ENCODE measurements around the gene HIPK2.

HIPK2 gene

DNA sequence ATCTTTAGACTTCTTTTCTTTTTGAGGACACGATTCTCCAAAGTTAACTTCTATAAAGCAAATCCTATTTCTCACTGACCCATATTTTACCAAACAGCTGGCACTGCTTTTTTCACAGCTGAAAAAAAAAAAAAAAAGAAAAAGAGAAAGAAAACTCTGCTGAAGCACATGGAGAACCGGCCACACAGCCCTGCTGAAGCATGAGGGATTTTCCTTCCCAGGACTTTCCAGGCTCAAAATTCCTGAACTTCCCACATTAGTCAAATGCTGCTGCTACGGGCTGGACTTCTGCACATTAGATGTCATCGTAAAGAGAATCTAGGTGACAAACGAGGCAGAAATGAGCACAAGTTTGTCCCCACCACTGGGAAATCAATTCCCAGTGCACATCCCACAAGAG lies 25.2 kb downstream of the HIPK2 start:
- DNase-seq: no peak

DNA sequence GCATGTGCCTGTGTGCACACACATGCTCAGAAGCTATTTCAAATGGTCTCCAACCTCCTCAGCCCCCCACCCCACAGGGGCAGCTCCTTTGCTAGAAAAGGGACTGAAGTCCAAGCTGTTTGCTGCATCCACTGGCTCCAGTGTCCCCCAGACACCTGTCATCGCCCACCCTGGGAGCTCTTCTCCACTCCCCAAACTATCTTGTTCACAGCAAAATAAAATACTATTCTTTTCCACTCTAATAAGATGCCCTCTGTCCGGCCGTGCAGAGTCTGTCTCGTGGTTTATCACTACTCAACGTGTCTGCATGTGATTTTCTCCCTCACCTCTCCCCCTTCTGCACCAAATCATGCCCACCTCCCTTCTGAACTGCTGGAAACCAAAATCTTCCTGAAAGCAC lies 25.6 kb downstream of the HIPK2 start:
- no peak for DNase-seq

DNA sequence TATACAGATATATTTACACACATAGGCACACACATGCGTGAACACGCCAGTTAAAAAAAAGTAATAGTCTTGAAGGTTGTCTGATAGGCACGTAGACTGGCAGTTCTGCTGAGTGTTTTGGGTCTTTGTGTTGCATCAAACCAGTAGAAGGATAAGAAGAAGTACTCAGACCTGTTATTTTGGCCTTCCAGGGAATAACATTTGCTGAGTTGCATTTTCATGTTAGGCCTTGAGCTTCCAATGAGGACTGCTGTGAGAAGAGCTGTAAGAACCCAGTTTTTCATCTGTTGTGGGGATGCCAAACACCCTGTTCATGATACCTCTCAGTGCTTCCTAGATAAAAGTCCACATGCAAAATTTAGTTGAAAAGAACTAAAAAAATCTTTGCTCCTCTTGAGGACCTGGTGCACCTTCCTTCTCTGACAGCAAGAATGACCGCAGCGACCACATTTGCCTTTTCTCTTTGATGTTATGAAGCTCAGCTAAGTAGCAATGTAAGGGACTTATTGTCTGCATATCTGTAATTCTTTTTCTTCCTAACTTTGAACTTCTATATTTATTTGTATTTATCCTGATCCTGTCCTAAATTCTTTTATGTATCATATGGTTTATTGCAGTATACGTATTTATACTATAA lies 27.2 kb downstream of the HIPK2 start:
- no peak for DNase-seq

DNA sequence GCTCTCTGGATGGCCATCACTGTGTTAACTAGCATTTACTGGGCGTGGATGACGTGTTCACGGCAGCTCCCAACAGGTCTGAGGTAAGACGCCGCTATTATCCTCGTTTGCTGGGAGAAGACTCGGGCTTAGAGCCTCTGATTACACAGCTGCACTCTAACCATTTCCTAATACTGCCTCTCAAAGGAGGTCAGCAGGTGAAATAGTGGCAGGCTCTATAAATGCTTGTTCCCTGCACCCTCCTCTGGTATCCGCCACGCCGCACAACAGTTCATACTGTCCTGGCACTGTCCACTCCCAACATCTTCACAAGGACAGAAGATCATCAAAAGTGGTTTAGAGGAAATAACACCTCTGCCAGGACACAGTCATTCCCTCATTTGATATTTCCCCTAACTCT lies 28.3 kb downstream of the HIPK2 start:
- no peak for DNase-seq

DNA sequence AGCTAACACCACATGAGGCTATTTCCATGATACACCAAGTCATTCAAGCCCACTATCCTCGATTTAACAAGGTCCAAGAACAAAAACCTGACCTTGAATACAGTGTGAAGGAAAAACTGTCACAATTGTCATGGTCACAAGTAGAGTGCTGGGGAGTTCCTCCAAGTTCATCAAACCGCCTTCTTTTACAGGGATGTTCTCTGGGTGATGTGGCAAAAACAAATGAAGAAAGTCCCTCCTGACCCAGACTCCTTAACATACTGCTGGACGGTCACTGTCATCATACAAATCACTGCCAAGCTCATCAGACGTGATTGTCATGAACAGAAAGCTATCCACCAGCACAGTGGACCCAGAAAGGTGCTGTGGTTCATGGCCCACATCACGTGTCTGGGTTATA lies 28.9 kb downstream of the HIPK2 start:
- no peak for DNase-seq

DNA sequence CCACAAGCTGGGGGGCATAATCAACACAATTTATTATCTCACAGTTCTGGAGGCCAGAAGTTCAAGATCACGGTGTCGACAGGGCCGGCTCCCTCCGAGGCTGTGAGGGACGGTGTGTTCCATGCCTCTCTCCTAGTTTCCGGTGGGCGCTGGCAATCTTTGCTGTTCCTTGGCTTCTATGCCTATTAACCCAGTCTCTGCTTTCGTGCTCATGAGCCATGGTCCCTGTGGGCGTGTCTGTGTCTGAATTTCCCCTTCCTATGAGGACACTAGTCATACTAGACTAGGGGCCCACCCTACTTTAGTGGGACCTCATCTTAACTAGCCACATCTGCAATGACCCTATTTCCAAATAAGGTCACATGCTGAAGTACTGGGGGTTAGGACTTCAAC lies 29.4 kb downstream of the HIPK2 start:
- DNase-seq: no peak

DNA sequence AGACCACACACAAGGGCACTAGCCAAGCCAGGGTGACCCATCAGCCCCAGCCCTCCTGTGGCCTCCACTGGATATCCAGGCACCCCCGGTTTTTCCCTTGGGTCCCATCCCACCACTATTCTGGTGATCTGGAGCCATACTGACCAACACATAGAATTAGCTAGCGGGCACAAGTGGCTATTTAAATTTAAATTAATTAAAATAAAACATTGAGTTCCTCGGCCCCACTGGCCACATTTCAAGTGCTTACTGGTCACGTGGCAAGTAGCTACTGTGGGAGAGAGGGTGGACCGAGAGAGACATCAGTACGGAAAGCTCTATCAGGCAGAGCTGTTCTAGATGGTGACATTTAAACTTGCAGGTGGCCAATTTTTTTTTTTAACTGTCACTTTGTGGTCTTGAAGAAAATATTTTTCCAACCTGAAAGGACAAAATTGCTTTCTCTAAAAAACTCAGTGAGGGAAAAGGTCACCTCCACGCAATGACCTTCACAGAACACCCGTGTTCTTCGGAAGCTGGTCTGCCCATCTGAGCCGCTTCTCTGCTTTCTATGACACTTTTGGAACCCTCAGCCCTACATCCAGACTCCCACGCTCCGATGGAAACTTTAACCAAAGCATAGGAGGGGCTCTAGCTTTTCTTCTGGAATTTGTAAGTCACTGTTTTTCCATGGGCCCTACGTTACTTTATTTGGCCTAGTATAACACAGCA lies 30.0 kb downstream of the HIPK2 start:
- DNase-seq: no peak

DNA sequence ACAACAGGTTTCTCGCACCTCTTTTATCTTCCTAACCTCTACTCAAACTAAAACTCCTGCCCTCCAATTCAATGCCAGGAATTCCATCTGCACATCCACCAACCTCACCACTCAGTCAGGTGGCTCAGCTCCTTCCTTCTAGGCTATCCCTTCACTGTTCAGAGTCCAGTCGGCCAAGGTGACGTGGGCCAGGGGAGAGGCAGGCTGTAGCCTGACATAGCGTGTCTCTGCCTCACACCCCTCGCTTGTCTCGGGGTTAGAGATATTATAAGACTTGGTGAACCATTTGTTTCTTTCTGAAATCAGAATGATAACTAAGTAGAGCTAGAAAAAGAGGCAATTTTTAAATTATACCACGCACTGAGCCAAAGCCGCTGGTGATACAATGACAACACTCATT lies 31.1 kb downstream of the HIPK2 start:
- DNase-seq: no peak

DNA sequence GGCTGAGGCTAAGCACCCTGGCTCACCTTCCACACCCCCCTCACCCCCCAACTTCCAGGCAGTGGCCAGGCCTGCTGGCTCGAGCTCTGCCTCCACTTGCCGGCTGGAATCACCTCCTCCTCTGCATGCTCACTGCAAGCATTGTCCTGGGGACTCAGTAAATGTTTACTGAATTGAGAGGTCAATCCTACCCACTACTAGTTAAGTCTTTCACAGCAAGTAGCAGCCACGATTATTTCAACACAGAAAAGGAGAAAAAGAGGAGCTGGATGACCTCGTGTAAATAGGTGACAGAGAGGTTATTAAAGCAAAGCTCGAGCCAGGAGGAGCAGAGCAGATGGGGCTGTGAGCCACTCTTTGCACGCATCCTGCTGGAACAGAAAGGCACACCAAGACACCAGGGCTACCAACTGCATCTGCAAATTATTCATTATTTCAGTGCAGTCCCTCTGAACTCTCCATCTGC lies 32.1 kb downstream of the HIPK2 start:
- no peak for DNase-seq

DNA sequence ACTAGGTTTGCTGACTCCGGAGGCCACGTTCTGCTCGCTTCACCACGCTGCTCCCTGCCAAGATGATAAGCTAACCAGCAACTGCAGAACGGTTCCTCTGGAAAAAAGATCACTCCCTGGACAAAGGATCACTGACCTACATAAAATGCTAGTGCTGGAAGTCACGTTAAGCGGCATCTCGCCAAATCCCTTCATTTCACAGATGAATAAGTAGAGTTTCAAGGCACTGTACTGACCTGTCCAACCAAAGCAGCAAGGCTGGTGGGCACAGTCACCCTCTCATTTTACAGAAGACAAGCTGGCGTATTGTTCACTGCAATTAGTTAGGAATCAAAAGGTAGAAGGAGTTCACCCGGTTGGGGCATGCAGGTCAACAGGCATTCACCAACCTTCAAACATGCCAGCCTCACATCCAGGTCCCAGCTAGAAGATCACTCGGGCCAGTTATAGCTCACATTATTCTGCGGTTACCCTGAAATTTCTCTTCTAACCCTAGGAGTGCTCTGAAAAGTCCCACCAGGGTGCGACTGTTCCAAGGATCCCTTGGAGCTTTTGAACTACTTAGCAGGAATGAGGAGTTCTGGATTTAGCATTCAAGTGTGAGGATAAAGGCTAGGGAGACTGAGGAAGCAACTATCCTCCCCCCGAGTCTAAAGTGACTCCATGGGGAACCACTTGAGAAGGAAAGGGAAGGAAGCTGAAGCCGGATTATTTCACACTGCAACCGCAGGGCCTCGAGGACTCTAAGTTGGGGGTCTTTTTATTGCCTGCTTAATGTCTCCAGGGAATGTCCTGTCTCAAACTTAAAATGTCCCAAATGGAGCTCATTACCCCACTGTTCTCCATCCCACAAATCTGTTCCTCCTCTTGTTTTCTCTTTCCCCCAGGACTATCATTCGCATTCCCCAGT lies 32.8 kb downstream of the HIPK2 start:
- no peak for DNase-seq

DNA sequence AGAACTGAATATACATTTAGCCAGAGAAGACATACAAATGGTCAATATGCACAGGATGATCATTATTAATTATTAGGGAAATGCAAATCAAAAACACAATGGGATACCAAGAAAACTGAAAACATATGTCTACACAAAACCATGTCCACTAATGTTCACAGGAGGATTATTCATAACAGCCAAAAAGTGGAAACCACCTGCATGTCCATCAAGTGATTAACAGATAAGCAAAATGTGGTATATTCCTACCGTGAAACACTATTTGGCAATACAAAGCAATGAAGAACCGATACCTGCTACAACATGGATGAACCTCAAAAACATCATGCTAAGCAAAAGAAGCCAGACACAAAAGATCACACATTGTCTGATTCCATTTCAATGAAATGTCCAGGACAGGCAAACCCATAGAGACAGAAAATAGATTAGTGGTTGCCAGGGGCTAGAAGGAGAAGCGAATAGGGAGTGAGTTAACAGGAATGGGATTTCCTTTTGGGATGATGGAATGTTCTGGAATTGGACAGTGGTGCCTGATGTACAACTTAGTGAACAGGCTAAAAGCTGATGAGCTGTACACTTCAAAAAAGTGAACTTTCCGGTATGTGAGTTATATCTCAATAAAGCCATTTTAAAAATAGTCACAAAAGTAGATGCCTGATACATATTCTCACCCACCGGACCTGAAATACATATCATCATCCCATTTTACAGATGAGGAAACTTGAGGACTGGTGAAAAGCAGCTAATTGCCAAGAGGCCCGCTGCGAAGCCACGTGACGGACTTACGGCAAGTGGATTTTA lies 33.6 kb downstream of the HIPK2 start:
- peak; percentile 54 for DNase-seq

DNA sequence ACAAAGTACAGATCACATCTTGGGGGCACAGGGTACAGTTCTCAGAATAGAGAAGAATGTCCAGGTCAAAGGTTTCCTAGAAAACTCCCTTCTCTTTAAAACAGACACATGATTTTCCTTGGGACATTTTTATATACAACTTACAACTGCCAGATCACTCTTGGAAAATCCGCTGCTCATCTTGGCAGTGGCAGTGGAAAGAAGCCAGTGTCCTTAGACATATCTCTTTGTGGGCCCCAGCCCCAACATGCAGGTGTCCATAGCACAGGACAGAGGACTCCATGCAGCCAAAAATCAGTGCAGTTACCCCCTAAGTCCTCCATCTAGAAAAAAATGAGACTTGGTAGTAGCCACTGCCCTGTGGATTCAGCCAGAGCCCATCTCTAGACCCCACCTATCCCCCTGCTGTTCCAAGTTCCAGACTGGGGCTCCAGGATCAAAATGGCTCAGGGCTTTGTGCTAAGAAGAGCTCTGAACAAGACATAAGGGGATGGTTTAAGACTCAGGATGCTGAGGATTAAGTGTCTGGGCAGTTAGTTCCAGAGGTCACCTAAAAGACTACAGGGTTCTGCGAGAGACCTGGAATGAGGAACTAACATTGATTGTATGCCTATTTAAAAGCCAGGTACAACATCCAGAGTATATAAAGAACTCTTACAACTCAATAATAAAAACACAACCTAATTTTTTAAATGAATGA lies 34.4 kb downstream of the HIPK2 start:
- no peak for DNase-seq

DNA sequence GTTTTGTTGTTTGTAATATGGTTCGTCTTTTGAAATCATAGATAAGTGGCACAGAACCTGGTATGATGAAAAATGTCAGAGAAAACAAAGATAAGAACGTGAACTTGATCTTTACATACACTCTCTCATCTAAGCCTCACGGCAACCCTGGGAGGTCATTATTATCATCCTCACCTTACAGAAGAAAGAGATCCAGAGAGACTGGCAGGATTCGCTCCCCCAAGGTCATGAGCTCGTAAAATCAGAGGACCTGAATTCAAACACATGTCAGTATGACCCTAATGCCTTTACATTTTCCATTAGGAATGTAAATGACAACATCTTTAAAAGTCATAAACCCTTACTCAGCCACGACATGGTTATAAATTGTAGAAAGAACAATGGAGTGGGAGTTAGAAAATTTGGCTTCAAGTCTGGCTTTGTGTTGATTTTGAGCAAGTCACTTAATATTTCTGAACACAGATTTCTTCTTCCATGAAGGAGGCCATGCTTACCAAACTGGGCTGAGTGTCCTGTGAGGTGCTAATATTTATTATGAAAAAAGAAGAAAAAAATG lies 35.9 kb downstream of the HIPK2 start:
- DNase-seq: no peak

DNA sequence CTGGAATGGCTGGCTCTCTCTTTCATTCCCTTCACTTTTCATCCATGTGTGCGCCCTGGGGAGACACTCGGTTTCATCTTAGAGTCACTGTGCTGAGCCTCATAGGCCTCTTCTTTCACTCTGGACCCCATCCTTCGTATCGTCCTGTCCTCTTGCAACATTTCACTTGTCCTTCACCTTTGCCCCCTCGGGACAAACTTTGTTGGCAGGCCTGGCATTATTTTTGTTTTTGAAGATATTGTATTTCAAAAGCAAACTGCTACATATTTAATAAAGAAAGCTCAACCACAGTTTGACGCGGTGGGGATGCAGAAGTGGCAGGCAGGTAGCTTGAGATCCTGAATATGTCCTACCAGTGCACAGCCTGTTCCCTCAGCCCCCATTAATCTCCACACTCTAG lies 36.6 kb downstream of the HIPK2 start:
- DNase-seq: no peak

DNA sequence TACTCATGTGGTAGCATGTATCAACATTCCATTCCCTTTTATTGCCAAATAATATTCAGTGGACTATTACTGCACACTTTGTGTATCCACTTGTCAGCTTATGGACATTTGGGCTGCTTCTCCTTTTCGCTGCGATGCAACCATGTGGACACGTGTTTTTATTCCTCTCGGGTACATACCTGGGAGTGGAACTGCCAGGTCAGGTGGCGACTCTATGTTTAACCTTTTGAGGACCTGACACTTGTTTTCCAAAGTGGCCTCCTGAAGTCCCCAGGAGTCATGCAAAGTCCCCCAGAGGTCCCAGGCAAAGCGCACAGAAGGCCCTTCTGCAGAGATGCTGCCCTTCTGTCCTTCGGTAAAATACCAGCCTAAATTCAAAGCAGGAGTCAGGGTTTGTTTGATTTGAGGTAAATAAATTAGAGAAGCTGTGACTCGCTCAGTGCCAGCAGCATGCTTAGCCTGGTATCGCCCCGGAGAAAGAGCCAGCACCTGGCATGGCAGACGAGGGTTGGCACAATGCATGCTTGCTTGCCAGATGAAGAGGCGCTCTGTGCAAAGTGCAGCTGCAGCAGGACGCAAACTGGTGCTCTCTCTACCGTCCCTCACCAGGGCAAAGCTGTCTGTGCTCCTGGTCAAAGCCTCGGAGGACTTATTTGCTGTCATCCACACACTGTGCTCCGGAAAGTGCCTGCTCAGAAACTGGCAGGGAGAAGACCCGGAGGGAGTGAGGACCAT lies 37.8 kb downstream of the HIPK2 start:
- DNase-seq: no peak

DNA sequence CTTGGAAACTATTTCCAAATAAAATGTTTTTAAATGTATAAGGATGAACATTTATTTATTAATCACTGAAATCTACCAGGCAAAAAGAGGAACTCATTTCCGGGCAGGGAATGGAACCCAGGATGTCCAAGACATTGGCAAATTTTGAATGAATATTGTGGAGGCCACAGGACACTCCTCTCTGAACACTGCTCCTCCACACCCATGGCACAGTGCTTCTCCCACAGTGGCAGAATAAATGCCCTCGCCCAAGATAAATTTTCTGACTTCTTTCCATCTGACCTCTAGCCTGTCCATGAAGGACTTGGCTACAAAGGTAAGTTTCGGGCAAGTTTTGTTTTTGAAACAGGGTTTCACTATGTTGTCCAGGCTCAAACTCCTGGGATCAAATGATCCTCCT lies 39.0 kb downstream of the HIPK2 start:
- DNase-seq: no peak

DNA sequence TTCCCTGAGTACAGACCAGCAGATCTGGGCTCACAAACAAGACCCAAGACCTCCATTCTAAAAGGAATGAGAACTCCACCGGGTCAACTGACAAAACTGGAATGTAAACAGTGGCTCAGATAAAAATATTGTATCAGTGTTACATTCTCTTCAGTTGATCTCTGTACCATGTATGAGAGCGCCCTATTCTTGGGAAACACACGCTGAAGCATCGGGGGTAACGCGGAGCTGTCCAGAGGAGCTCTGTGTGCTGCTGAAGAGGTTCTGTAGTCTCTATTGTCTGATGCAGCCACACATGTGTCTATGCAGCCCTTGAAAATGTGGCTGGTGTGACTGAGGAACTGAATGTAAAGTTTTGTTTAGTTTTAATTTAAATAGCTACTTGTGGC lies 39.7 kb downstream of the HIPK2 start:
- peak; percentile 42 for DNase-seq

DNA sequence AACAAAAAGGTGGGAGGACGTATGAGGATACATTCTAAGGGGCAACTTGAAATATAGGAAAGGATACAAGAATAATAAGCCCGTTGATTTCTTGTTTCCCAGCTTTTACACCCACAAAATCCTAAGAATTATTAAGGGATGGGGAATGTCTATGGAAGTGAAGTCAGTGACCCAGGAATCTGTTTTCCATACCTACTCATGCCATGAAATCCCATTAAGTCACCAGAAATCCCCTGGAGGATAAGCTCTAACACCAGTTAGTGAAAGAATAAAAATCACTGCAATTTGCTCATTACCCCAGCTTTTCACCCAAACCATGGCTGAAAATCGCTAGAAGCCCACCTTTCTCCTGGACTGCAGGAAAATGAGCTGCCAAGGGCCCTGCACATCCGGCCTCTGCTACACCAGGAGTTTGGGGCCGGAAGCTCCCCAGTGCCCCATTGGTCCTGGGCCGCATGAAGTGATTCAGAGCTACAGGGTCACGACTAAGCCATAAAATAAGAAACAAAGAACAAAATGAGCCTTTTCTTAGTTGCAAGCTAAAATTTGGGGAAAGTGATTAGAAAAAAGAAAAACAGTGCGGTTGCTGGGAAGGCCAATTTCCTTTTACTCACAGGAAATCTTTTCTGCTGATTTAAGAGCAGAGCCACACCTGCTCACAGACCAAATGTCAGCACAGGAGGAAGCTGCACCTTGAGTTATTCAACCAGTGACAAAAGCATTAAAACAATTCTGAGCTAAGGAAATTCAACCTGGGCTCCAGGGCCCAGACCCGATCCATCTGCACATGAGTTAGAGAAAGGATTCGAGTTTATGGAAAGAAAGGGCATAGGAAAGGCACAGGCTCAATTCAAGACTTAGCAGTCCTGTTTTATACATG lies 40.3 kb downstream of the HIPK2 start:
- DNase-seq: peak; percentile 75

DNA sequence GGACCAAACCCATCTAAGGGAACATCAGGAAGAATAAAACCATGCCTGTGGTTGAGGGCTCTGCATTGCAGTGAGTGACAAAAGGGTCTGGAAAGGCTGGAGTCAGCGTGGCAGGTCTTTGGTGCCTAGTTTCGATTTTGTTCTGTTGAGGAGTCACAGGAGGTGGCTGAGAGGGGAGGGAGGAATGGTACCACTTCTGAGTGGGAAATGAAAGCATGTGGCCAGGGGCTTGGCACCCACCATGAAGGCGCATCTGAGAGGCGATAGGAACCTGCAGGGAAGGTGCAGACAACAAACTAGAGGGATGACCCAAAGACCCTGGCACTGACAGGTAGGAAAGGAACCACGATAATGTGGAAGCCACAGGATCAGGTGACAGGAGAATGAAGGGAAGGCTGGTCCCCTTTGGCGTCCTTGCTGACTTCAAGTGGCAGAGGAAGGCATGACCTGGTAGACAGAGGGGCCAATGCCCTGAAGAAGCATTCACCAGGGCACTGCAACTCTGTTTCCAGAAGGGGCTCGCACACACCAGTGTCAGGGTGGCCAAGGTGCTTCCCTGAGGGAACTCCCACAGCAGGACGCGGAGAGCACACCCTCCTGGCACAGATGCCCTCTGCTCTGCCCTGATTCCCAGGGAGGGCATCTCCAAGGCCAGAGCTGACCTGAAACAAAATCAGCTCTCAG lies 41.7 kb downstream of the HIPK2 start:
- no peak for DNase-seq

Measured in fibroblast of skin of scalp (primary cell).